SK-N-SH treated with all-trans-retinoic acid at 6 μM for 48 hours (cell line): ENCODE results near the gene BACH1.

Experiments
- ARNTL ChIP-seq: fragments of 450-650 bp; formaldehyde crosslinking; IDR thresholded peaks from 2 replicates; pipeline ENCODE4 v1.5.0; 2020; ENCODE audit warnings: low read depth, mild to moderate bottlenecking, moderate library complexity, borderline replicate concordance
- ISL1 ChIP-seq: fragments of 250-450 bp; sonication (Bioruptor Pico); IDR thresholded peaks from 2 replicates; pipeline ENCODE4 v2.1.2; 2022; ENCODE audit warnings: mild to moderate bottlenecking, moderate library complexity
- PPARA ChIP-seq: fragments of 250-450 bp; sonication (Bioruptor Pico); IDR thresholded peaks from 2 replicates; pipeline ENCODE4 v1.5.0; 2020; ENCODE audit warnings: mild to moderate bottlenecking, borderline replicate concordance
- TCF4 ChIP-seq: fragments of 250-450 bp; sonication (Bioruptor Pico); IDR thresholded peaks from 2 replicates; pipeline ENCODE4 v1.8.0; 2021; ENCODE audit warnings: mild to moderate bottlenecking, moderate library complexity, borderline replicate concordance
- TOX ChIP-seq: fragments of 250-450 bp; sonication (Bioruptor Pico); IDR thresholded peaks from 2 replicates; pipeline ENCODE4 v1.8.0; 2021; ENCODE audit warnings: mild to moderate bottlenecking, moderate library complexity, borderline replicate concordance
- ZFP3 ChIP-seq: fragments of 250-450 bp; sonication (Bioruptor Pico); IDR thresholded peaks from 2 replicates; pipeline ENCODE4 v1.5.0; 2020; ENCODE audit warnings: mild to moderate bottlenecking, moderate library complexity
- ZFP30 ChIP-seq: fragments of 450-650 bp; formaldehyde crosslinking; IDR thresholded peaks from 2 replicates; pipeline ENCODE4 v1.5.0; 2022; ENCODE audit warnings: mild to moderate bottlenecking, moderate library complexity
- TF ChIP-seq, protein P1 (sequence below): fragments of 250-450 bp; sonication (Bioruptor Pico); IDR thresholded peaks from 2 replicates; pipeline ENCODE4 v1.5.1; 2021; ENCODE audit warnings: mild to moderate bottlenecking, moderate library complexity
- TF ChIP-seq, protein P2 (sequence below): fragments of 250-450 bp; sonication (Bioruptor Pico); IDR thresholded peaks from 2 replicates; pipeline ENCODE4 v1.8.0; 2020; ENCODE audit warnings: mild to moderate bottlenecking, moderate library complexity, borderline replicate concordance
- TF ChIP-seq, protein P3 (sequence below): fragments of 250-450 bp; sonication (Bioruptor Pico); IDR thresholded peaks from 2 replicates; pipeline ENCODE4 v1.8.0; 2021; ENCODE audit warnings: low read depth, mild to moderate bottlenecking, moderate library complexity, borderline replicate concordance

DNA sequence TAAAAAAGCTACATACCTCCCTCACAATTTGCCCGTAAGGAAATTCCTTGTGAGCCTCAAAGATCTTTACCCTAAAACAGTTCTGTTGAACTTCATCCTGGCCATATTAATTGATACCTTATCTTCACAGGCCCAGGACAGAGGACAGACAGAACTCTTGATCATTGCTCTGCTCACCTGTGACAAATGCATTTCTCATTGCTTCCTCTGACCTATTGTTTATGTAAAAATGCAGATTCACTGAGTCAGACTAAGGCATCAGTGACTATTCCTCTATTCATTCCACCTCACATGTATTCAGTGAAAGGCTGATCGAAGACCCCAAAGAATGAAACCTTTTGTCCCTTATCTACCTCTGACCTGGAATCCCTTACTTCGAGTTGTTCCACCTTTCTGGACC lies 61.0 kb downstream of the BACH1 start:
- no peak for TF ChIP-seq PPARA (CRISPR knock-in tag)
- TF ChIP-seq ARNTL (CRISPR knock-in tag): no peak
- TF ChIP-seq, protein P1, sequence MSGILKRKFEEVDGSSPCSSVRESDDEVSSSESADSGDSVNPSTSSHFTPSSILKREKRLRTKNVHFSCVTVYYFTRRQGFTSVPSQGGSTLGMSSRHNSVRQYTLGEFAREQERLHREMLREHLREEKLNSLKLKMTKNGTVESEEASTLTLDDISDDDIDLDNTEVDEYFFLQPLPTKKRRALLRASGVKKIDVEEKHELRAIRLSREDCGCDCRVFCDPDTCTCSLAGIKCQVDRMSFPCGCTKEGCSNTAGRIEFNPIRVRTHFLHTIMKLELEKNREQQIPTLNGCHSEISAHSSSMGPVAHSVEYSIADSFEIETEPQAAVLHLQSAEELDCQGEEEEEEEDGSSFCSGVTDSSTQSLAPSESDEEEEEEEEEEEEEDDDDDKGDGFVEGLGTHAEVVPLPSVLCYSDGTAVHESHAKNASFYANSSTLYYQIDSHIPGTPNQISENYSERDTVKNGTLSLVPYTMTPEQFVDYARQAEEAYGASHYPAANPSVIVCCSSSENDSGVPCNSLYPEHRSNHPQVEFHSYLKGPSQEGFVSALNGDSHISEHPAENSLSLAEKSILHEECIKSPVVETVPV (CRISPR knock-in tag): no peak
- no peak for TF ChIP-seq ISL1 (CRISPR knock-in tag)
- TF ChIP-seq TOX (CRISPR knock-in tag): no peak
- TF ChIP-seq ZFP3: no peak
- no peak for TF ChIP-seq TCF4 (CRISPR knock-in tag)
- TF ChIP-seq ZFP30 (CRISPR knock-in tag): no peak
- TF ChIP-seq, protein P2, sequence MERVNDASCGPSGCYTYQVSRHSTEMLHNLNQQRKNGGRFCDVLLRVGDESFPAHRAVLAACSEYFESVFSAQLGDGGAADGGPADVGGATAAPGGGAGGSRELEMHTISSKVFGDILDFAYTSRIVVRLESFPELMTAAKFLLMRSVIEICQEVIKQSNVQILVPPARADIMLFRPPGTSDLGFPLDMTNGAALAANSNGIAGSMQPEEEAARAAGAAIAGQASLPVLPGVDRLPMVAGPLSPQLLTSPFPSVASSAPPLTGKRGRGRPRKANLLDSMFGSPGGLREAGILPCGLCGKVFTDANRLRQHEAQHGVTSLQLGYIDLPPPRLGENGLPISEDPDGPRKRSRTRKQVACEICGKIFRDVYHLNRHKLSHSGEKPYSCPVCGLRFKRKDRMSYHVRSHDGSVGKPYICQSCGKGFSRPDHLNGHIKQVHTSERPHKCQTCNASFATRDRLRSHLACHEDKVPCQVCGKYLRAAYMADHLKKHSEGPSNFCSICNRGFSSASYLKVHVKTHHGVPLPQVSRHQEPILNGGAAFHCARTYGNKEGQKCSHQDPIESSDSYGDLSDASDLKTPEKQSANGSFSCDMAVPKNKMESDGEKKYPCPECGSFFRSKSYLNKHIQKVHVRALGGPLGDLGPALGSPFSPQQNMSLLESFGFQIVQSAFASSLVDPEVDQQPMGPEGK (CRISPR knock-in tag): no peak
- TF ChIP-seq, protein P3, sequence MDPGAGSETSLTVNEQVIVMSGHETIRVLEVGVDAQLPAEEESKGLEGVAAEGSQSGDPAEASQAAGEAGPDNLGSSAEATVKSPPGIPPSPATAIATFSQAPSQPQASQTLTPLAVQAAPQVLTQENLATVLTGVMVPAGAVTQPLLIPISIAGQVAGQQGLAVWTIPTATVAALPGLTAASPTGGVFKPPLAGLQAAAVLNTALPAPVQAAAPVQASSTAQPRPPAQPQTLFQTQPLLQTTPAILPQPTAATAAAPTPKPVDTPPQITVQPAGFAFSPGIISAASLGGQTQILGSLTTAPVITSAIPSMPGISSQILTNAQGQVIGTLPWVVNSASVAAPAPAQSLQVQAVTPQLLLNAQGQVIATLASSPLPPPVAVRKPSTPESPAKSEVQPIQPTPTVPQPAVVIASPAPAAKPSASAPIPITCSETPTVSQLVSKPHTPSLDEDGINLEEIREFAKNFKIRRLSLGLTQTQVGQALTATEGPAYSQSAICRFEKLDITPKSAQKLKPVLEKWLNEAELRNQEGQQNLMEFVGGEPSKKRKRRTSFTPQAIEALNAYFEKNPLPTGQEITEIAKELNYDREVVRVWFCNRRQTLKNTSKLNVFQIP (CRISPR knock-in tag): no peak
